HT-29 (cell line): ENCODE results near the gene TMEM63B. TPM values are rescaled to one million over a fixed set of nuclear protein-coding genes. Genes with fewer than 3 reads are reported as not detected.
"Not testable (repeated sequence)": the region's sequence is repeated elsewhere in the genome, so short reads cannot be mapped to it uniquely, and the experiment has no call there.

ENCODE experiments used
- DNase-seq: peaks from one replicate; pipeline ENCODE4 v3.0.0-alpha.2; 2015; ENCODE audit warnings: low spot score
- total RNA-seq: library from RNA; depleted of rRNA; stranded (reverse); fragments of >200 nt; shearing (Covaris generic); gene quantifications from 2 replicates; pipeline ENCODE4 v1.2.3, GENCODE V29; 2014; rRNA removed

TMEM63B gene
- total RNA-seq: 23.3 and 23.9 TPM in 2 replicates

GRCh38 chr6:44127186-44128019 lies at the start of gene TMEM63B, which contains the start of gene MRPL14:
Gene TMEM63B (plus strand): TSS chr6:44127554. CDS start chr6:44134585, 7,031 bp downstream.
Gene MRPL14 (minus strand): TSS chr6:44127452. CDS start chr6:44116611, 10,841 bp downstream.
- DNase-seq: peak; percentile 86

- no peak for DNase-seq
Measured at GRCh38 chr6:44078219-44078826, 49.0 kb upstream of the TMEM63B start.

GRCh38 chr6:44078827-44079671 lies 48.3 kb upstream of the TMEM63B start:
- DNase-seq: peak; percentile 90

GRCh38 chr6:44079672-44080071 lies 47.7 kb upstream of the TMEM63B start:
- DNase-seq: no peak

GRCh38 chr6:44080561-44081521 lies 46.5 kb upstream of the TMEM63B start:
- DNase-seq: no peak

- no peak for DNase-seq
Measured at GRCh38 chr6:44081753-44082152, 45.6 kb upstream of the TMEM63B start.

GRCh38 chr6:44082872-44083321 lies 44.5 kb upstream of the TMEM63B start:
- DNase-seq: no peak

GRCh38 chr6:44084231-44085014 lies 42.9 kb upstream of the TMEM63B start:
- no peak for DNase-seq

GRCh38 chr6:44085219-44085618 lies 42.1 kb upstream of the TMEM63B start:
- DNase-seq: no peak

- peak; percentile 26 for DNase-seq
Measured at GRCh38 chr6:44086931-44087574, 40.3 kb upstream of the TMEM63B start.

- DNase-seq: no peak
Measured at GRCh38 chr6:44087623-44088022, 39.7 kb upstream of the TMEM63B start.

GRCh38 chr6:44088827-44089590 lies 38.3 kb upstream of the TMEM63B start:
- DNase-seq: no peak

GRCh38 chr6:44090465-44090864 lies 36.9 kb upstream of the TMEM63B start:
- no peak for DNase-seq

- DNase-seq: not testable (repeated sequence)
Measured at GRCh38 chr6:44091356-44091755, 36.0 kb upstream of the TMEM63B start.

GRCh38 chr6:44091981-44092884 lies 35.1 kb upstream of the TMEM63B start:
- no peak for DNase-seq

GRCh38 chr6:44093066-44093465 lies 34.3 kb upstream of the TMEM63B start:
- no peak for DNase-seq

- DNase-seq: no peak
Measured at GRCh38 chr6:44093750-44094402, 33.5 kb upstream of the TMEM63B start.
